ENCODE measurements around the gene NEK6. TPM values are rescaled to one million over a fixed set of nuclear protein-coding genes. Genes with fewer than 3 reads are reported as not detected.

The NEK6 gene
- total and polyA plus RNA-seq, 9 of the 15 experiments (the other 6 are each of a cell fraction or from before 2014, with no cell fraction given) = 3.1 to 19.0 (median 8.4) TPM

GRCh38 chr9:124369231-124369797 is 111.6 kb downstream of the NEK6 start:
- TF ChIP-seq YY1 (IDR thresholded peaks at IDR 0.05; ENCODE audit: borderline replicate concordance in 1 of 3, control insufficient read depth in 1 of 3, extremely low read depth in 1 of 3, insufficient read depth in 3 of 3, insufficient read length in 1 of 3, insufficient replicate concordance in 2 of 3, low read depth in 1 of 3, low read length in 2 of 3) = no peak
- Histone ChIP-seq H3K9ac (ENCODE audit: insufficient read depth in 1 of 2, low read depth in 2 of 2, low read length in 2 of 2) (no peak overlapping the region), H3K79me2 (ENCODE audit: control insufficient read depth, insufficient read depth, low read length) (peaks cover 97% of the 10 kb centered on the region), H3K4me2 (ENCODE audit: insufficient read depth, low read length) (no peak overlapping the region), H3K4me3 (no peak overlapping the region), H3K4me1 (replicated peaks in 1 of 2; ENCODE audit: control insufficient read depth in 2 of 2, insufficient read depth in 2 of 2, low read length in 2 of 2) (peaks cover 0 to 25% of the 10 kb centered on the region in 2 experiments; a peak in 4 of 5 replicates), H3K9me1 (ENCODE audit: control insufficient read depth, insufficient read depth, low read length) (peaks cover 4% of the 10 kb centered on the region), H3K9me3 (replicated peaks; ENCODE audit: control insufficient read depth, insufficient read depth, low read depth, low read length) (peaks cover 4% of the 10 kb centered on the region), H3K27me3 (ENCODE audit: control insufficient read depth in 2 of 2, insufficient read depth in 2 of 2, low read length in 2 of 2) (no peaks in the 10 kb centered on the region), H3K27ac (ENCODE audit: extremely low read depth, low read depth, low read length) (no peak overlapping the region), H4K20me1 (replicated peaks; ENCODE audit: control insufficient read depth, insufficient read depth, low read length) (peaks cover 32% of the 10 kb centered on the region), H2AFZ (ENCODE audit: low read depth, low read length) (no peak overlapping the region), H3K36me3 (ENCODE audit: control insufficient read depth, insufficient read depth, low read length) (peaks cover 36% of the 10 kb centered on the region; the same call in 2 of the 3 replicates)
- POLR2A ChIA-PET = interaction anchor here (0.6 to 2.2 kb wide), 2 partner anchors 8 to 184 kb away, joined by 3 to 10 read pairs; no protein-coding TSS in a partner anchor
- CTCF ChIA-PET (ENCODE audit: low intra/inter-chr PET ratio) = no interaction called here
- DNase-seq (ENCODE audit: extremely low read depth in 1 of 4, low spot score in 3 of 4) (no peak), ATAC-seq (peak; percentile 39), FAIRE-seq (no peak)
- no TSS peak for BruUV-seq (replicated peaks)
- intact Hi-C loops (cut with micrococcal nuclease) = no loop called here
- in situ Hi-C loops (cut with MboI) = no loop called here
- 64% methylated on average over 9 of the region's 9 CpGs for WGBS (ENCODE audit: insufficient coverage, low coverage, missing lambda C conversion rate)

- Histone ChIP-seq H3K9ac (ENCODE audit: insufficient read depth in 1 of 2, low read depth in 2 of 2, low read length in 2 of 2) (no peak overlapping the region), H4K20me1 (replicated peaks; ENCODE audit: control insufficient read depth, insufficient read depth, low read length) (peaks cover 23% of the 10 kb centered on the region), H2AFZ (ENCODE audit: low read depth, low read length) (no peak overlapping the region), H3K4me3 (no peak overlapping the region), H3K9me3 (replicated peaks; ENCODE audit: control insufficient read depth, insufficient read depth, low read depth, low read length) (peaks cover 4% of the 10 kb centered on the region), H3K27ac (ENCODE audit: extremely low read depth, low read depth, low read length) (no peak overlapping the region), H3K79me2 (ENCODE audit: control insufficient read depth, insufficient read depth, low read length) (peaks cover 97% of the 10 kb centered on the region), H3K4me2 (ENCODE audit: insufficient read depth, low read length) (no peak overlapping the region), H3K4me1 (replicated peaks in 1 of 2; ENCODE audit: control insufficient read depth in 2 of 2, insufficient read depth in 2 of 2, low read length in 2 of 2) (peaks cover 0 to 25% of the 10 kb centered on the region in 2 experiments; a peak in 4 of 5 replicates), H3K9me1 (ENCODE audit: control insufficient read depth, insufficient read depth, low read length) (peaks cover 4% of the 10 kb centered on the region), H3K27me3 (ENCODE audit: control insufficient read depth in 2 of 2, insufficient read depth in 2 of 2, low read length in 2 of 2) (no peaks in the 10 kb centered on the region), H3K36me3 (ENCODE audit: control insufficient read depth, insufficient read depth, low read length) (peaks cover 36% of the 10 kb centered on the region)
- TF ChIP-seq CHCHD3 (CRISPR knock-in tag; IDR thresholded peaks at IDR 0.05) (no peak), NCOA6 (IDR thresholded peaks at IDR 0.05) (no peak), FUS (optimal IDR thresholded peaks at IDR 0.05; ENCODE audit: low read depth, low read length) (no peak), CEBPB (tag; IDR thresholded peaks at IDR 0.05) (peak; percentile 76), E2F4 (CRISPR knock-in tag; IDR thresholded peaks at IDR 0.05; ENCODE audit: low read depth) (no peak)
- ChIA-PET CTCF (ENCODE audit: low intra/inter-chr PET ratio) (no interaction called here), POLR2A (interaction anchor here (2.2 kb wide), 1 partner anchor 9 kb away, joined by 10 read pairs; no protein-coding TSS in a partner anchor)
- ATAC-seq (no peak), DNase-seq (ENCODE audit: extremely low read depth in 1 of 4, low spot score in 3 of 4) (no peak), FAIRE-seq (no peak)
- in situ Hi-C loops (cut with MboI) = no loop called here
- no TSS peak for BruUV-seq (replicated peaks)
- intact Hi-C loops (cut with micrococcal nuclease) = no loop called here
- 78% methylated on average over 9 of the region's 9 CpGs for WGBS (ENCODE audit: insufficient coverage, low coverage, missing lambda C conversion rate)
These were observed 113.3 kb downstream of the NEK6 start for GRCh38 chr9:124370896-124371582.

Measured in K562 (cell line).